OCI-LY3 (cell line): ENCODE data around the gene ENOX2.

Experiments
- H2AFZ ChIP-seq: fragments of 200-600, 300-600 bp; shearing (Covaris generic); 2 replicates; pipeline ENCODE4 v1.6.0; 2014; ENCODE audit warnings: antibody characterized with exemption, low read depth, low read length
- H3K27ac ChIP-seq: fragments of 200-600, 300-600 bp; sonication (generic); 2 replicates; pipeline ENCODE4 v1.5.1; 2014; ENCODE audit warnings: mild to moderate bottlenecking, low read length, moderate library complexity, mixed read lengths
- H3K27me3 ChIP-seq: fragments of 200-600, 300-600 bp; sonication (generic); 2 replicates; pipeline ENCODE4 v1.6.1; 2014; ENCODE audit warnings: low read depth, low read length, mixed read lengths
- H3K36me3 ChIP-seq: fragments of 200-600, 300-600 bp; sonication (generic); replicated peaks from 2 replicates; pipeline ENCODE3; 2014; ENCODE audit warnings: low read depth, low read length, mixed read lengths
- H3K4me1 ChIP-seq: fragments of 300-600, 200-600 bp; sonication (generic); 2 replicates; pipeline ENCODE4 v1.6.1; 2014; ENCODE audit warnings: low read length, mixed read lengths
- H3K4me2 ChIP-seq: fragments of 200-600, 300-600 bp; sonication (generic); 2 replicates; pipeline ENCODE4 v1.6.1; 2014; ENCODE audit warnings: low read length, mixed read lengths
- H3K4me3 ChIP-seq: fragments of 300-600, 200-600 bp; sonication (generic); 2 replicates; pipeline ENCODE4 v1.5.1; 2014; ENCODE audit warnings: antibody characterized with exemption, mild to moderate bottlenecking, low read length, moderate library complexity
- H3K79me2 ChIP-seq: fragments of 300-600, 200-600 bp; shearing (Covaris generic); 2 replicates; pipeline ENCODE4 v1.6.1; 2014; ENCODE audit warnings: mild to moderate bottlenecking, low read length, mixed read lengths
- H3K9ac ChIP-seq: fragments of 300-600, 200-600 bp; shearing (Covaris generic); 2 replicates; pipeline ENCODE4 v1.6.0; 2014; ENCODE audit warnings: mild to moderate bottlenecking, low read length, moderate library complexity
- H3K9me3 ChIP-seq: fragments of 200-600, 300-600 bp; shearing (Covaris generic); 2 replicates; pipeline ENCODE4 v1.6.1; 2014; ENCODE audit warnings: low read length, mixed read lengths; ENCODE audit not compliant: insufficient read depth
- H4K20me1 ChIP-seq: fragments of 200-600, 300-600 bp; sonication (generic); 2 replicates; pipeline ENCODE4 v1.6.1; 2016; ENCODE audit warnings: low read length, mixed read lengths; ENCODE audit not compliant: insufficient read depth
- EZH2phosphoT487 ChIP-seq: fragments of 200-600 bp; shearing (Covaris generic); IDR thresholded peaks from 2 replicates; pipeline ENCODE4 v1.6.1; 2018; ENCODE audit warnings: antibody characterized with exemption, mixed run types, low read depth
- TF ChIP-seq, protein P1 (sequence below): fragments of 200-600, 300-600 bp; sonication (generic); IDR thresholded peaks from 2 replicates; pipeline ENCODE4 v1.5.1; 2014; ENCODE audit warnings: antibody characterized with exemption, low read length, low read depth

The ENOX2 gene

DNA sequence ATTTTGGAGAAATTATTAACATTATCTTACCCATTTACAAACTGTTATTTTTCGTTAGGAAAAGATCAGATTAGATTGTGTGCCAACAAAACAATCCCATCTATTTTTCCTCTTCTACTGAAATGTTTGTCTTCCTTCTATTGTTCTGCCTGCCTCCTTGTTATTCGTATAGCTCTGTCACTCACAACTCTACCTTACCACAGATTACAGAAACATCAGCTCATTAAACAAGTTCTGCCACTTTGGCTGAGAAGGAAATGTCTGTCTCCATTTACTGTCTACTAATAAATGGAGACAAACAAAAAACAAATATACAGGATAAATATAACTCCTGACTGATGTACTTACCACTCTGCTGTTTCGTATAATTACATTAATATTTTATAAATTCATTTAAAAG lies 211.4 kb downstream of the ENOX2 start:
- H3K27ac ChIP-seq = no peak overlapping the region
- H3K79me2 ChIP-seq = no peaks in the 10 kb centered on the region
- no peak overlapping the region for H3K9ac ChIP-seq
- H4K20me1 ChIP-seq = no peaks in the 10 kb centered on the region
- H3K36me3 ChIP-seq = no peaks in the 10 kb centered on the region
- H3K4me1 ChIP-seq = peaks cover 2% of the 10 kb centered on the region; the same call in 1 of the 2 replicates
- H2AFZ ChIP-seq = no peak overlapping the region
- no peaks in the 10 kb centered on the region for H3K9me3 ChIP-seq
- H3K4me2 ChIP-seq = no peak overlapping the region
- H3K27me3 ChIP-seq = no peaks in the 10 kb centered on the region
- TF ChIP-seq EZH2phosphoT487 = no peak
- TF ChIP-seq, protein P1, sequence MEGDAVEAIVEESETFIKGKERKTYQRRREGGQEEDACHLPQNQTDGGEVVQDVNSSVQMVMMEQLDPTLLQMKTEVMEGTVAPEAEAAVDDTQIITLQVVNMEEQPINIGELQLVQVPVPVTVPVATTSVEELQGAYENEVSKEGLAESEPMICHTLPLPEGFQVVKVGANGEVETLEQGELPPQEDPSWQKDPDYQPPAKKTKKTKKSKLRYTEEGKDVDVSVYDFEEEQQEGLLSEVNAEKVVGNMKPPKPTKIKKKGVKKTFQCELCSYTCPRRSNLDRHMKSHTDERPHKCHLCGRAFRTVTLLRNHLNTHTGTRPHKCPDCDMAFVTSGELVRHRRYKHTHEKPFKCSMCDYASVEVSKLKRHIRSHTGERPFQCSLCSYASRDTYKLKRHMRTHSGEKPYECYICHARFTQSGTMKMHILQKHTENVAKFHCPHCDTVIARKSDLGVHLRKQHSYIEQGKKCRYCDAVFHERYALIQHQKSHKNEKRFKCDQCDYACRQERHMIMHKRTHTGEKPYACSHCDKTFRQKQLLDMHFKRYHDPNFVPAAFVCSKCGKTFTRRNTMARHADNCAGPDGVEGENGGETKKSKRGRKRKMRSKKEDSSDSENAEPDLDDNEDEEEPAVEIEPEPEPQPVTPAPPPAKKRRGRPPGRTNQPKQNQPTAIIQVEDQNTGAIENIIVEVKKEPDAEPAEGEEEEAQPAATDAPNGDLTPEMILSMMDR = no peak
- H3K4me3 ChIP-seq = no peak overlapping the region

DNA sequence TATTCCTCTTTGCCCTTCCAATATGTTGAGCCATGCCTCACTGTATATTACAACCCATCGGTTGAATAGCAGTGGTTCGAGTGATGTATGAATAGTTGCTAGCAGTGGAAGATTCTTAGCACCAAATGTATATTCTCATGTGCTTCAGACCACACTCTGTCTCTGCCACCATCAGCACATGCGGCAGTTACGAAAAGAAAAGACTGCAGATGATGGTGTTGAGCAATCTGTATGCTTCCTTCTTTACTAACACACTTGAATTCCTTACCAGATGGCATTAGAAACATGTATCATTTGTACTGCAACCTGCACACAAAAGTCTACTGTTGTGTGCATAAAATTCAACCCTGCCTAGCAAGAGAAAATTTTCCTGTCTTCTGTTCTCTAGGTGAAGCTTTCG lies 214.6 kb downstream of the ENOX2 start:
- Histone ChIP-seq H3K9ac (no peak overlapping the region), H3K4me1 (no peaks in the 10 kb centered on the region), H3K27ac (no peak overlapping the region), H3K4me3 (no peak overlapping the region), H3K9me3 (no peaks in the 10 kb centered on the region), H3K79me2 (no peaks in the 10 kb centered on the region), H3K27me3 (no peaks in the 10 kb centered on the region), H2AFZ (no peak overlapping the region), H3K36me3 (no peaks in the 10 kb centered on the region), H4K20me1 (no peaks in the 10 kb centered on the region), H3K4me2 (no peak overlapping the region)
- TF ChIP-seq, protein P1 = no peak
- no peak for TF ChIP-seq EZH2phosphoT487

DNA sequence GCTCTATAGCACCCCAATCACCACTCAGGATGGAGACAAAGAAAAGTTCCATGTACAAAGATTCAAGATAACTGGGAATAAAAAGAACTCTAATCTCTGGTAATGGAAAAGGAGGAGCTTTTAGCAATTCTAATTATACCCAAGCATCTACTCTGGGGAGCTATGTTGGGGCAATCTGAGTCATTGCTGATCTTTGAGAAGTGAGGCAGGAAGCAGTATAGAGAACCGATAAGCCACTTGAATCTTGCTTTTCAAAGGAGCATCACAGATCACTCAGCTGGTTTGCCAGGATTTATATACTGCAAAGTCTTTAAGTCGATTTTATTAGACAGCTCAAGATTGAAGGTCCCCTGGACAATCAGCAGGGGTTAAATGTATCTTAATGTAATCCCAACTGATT lies 220.0 kb downstream of the ENOX2 start:
- Histone ChIP-seq H3K79me2 (no peaks in the 10 kb centered on the region), H3K9me3 (no peaks in the 10 kb centered on the region), H3K9ac (no peak overlapping the region), H3K4me3 (no peak overlapping the region), H3K4me2 (no peak overlapping the region), H3K4me1 (no peaks in the 10 kb centered on the region), H3K27ac (no peak overlapping the region), H4K20me1 (no peaks in the 10 kb centered on the region), H3K27me3 (no peaks in the 10 kb centered on the region), H3K36me3 (no peaks in the 10 kb centered on the region), H2AFZ (no peak overlapping the region)
- TF ChIP-seq EZH2phosphoT487 = no peak
- TF ChIP-seq, protein P1 = no peak

DNA sequence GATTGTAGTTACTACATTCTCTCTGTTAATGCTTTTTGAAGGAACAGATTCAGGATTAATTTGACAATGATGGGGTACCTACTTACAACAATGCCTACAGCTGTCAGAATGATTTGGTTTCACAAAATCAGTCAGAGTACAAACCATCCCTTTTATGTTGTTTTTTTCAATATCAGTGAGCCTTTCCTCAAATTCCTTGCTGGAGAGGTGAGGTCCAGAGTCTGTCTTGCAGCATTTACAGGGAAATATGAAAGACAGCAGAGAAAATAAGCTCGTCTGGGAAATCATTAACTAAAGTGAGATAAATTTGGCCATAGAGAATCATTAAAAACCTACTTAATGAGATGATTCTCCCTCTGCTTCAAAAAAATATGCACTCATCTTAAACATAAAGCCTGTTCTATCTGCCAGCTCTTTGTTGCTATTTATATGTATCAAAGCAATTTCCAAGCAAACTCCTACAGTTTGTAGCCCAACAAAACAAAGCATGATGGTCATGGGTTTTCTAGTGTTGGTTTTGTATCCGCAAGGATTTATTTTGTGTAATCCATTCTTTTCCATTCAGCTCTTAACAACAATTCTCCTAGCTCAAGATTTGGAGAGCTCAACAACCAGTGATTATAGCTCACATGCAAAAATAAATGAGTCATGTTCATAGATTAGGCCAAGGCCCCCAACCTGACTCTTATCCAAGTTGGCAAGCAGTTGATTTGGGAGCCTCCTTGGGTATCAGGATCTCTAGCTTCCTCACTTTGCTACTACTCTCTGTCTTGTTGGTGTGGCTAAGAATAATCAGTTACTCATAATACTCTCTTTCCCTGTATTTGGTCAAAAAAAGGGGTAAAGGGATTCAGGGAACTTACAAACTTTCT lies 222.6 kb downstream of the ENOX2 start:
- Histone ChIP-seq H4K20me1 (no peaks in the 10 kb centered on the region), H2AFZ (no peak overlapping the region), H3K27me3 (no peaks in the 10 kb centered on the region), H3K36me3 (no peaks in the 10 kb centered on the region), H3K4me2 (no peak overlapping the region), H3K4me1 (peaks cover 5% of the 10 kb centered on the region; the same call in 1 of the 2 replicates), H3K9me3 (no peaks in the 10 kb centered on the region), H3K27ac (no peak overlapping the region), H3K79me2 (no peaks in the 10 kb centered on the region), H3K4me3 (no peak overlapping the region), H3K9ac (no peak overlapping the region)
- TF ChIP-seq, protein P1 = no peak
- no peak for TF ChIP-seq EZH2phosphoT487
